H9 (cell line): ENCODE measurements around the gene FEN1. TPM values are rescaled to one million over a fixed set of nuclear protein-coding genes. Genes with fewer than 3 reads are reported as not detected.

Source experiments
- DNase-seq: peaks from one replicate; pipeline ENCODE4 v3.0.0-alpha.2; 2017
- H2AFZ ChIP-seq: one replicate; pipeline ENCODE4 v1.6.1; 2013; ENCODE audit warnings: mild to moderate bottlenecking, low read length, control low read depth, moderate library complexity
- H2AK5ac ChIP-seq: 2 replicates; pipeline ENCODE4 v1.6.1; 2013; ENCODE audit warnings: low read length, control low read depth, mixed read lengths; ENCODE audit not compliant: insufficient read length
- H2BK120ac ChIP-seq: one replicate; pipeline ENCODE4 v1.6.1; 2013; ENCODE audit warnings: low read depth, mild to moderate bottlenecking, low read length, control low read depth, inconsistent platforms; ENCODE audit not compliant: poor library complexity, severe bottlenecking
- H2BK12ac ChIP-seq: 2 replicates; pipeline ENCODE4 v1.6.1; 2013; ENCODE audit warnings: low read length, control low read depth, mixed read lengths, low read depth; ENCODE audit not compliant: insufficient read length
- H2BK15ac ChIP-seq: 2 replicates; pipeline ENCODE4 v1.6.1; 2013; ENCODE audit warnings: low read depth, low read length, control low read depth
- H2BK20ac ChIP-seq: one replicate; pipeline ENCODE4 v1.6.1; 2013; ENCODE audit warnings: low read depth, mild to moderate bottlenecking, low read length, control low read depth, inconsistent platforms; ENCODE audit not compliant: poor library complexity, severe bottlenecking
- H2BK5ac ChIP-seq: 2 replicates; pipeline ENCODE4 v1.6.1; 2013; ENCODE audit warnings: low read length, control low read depth, mixed read lengths; ENCODE audit not compliant: insufficient read length
- H3K14ac ChIP-seq: 2 replicates; pipeline ENCODE4 v1.6.1; 2013; ENCODE audit warnings: low read length, control low read depth; ENCODE audit not compliant: insufficient read depth
- H3K18ac ChIP-seq: 2 replicates; pipeline ENCODE4 v1.6.1; 2013; ENCODE audit warnings: low read depth, mild to moderate bottlenecking, mixed read lengths, low read length, control low read depth; ENCODE audit not compliant: insufficient read length
- H3K23ac ChIP-seq: 2 replicates; pipeline ENCODE4 v1.6.1; 2013; ENCODE audit warnings: low read length, control low read depth, mixed read lengths, low read depth; ENCODE audit not compliant: insufficient read length
- H3K23me2 ChIP-seq: 2 replicates; pipeline ENCODE4 v1.6.1; 2013; ENCODE audit warnings: low read depth, mild to moderate bottlenecking, mixed read lengths, low read length, control low read depth; ENCODE audit not compliant: insufficient read length, poor library complexity, severe bottlenecking
- H3K27ac ChIP-seq: 2 replicates; pipeline ENCODE4 v1.5.1; 2013; ENCODE audit warnings: low read length, control low read depth, mixed read lengths, low read depth; ENCODE audit not compliant: insufficient read length
- H3K27me3 ChIP-seq: 2 replicates; pipeline ENCODE4 v1.6.1; 2013; ENCODE audit warnings: low read length, control low read depth, inconsistent platforms; ENCODE audit not compliant: insufficient read depth
- H3K4ac ChIP-seq: 2 replicates; pipeline ENCODE4 v1.6.1; 2013; ENCODE audit warnings: low read depth, mild to moderate bottlenecking, control low read depth, inconsistent platforms, low read length, moderate library complexity
- H3K4me1 ChIP-seq: 2 replicates; pipeline ENCODE4 v1.6.1; 2013; ENCODE audit warnings: low read length, control low read depth, inconsistent platforms; ENCODE audit not compliant: insufficient read depth
- H3K4me2 ChIP-seq: 2 replicates; pipeline ENCODE4 v1.6.1; 2013; ENCODE audit warnings: low read length, control low read depth, mixed read lengths; ENCODE audit not compliant: insufficient read length, insufficient read depth
- H3K56ac ChIP-seq: 2 replicates; pipeline ENCODE4 v1.6.1; 2013; ENCODE audit warnings: low read depth, mild to moderate bottlenecking, mixed read lengths, low read length, control low read depth; ENCODE audit not compliant: insufficient read length
- H3K79me1 ChIP-seq: 2 replicates; pipeline ENCODE4 v1.6.1; 2013; ENCODE audit warnings: low read depth, mild to moderate bottlenecking, moderate library complexity, low read length, control low read depth, inconsistent platforms; ENCODE audit not compliant: insufficient read depth, poor library complexity, severe bottlenecking
- H3K79me2 ChIP-seq: 2 replicates; pipeline ENCODE4 v1.6.1; 2013; ENCODE audit warnings: low read length, control low read depth, inconsistent platforms; ENCODE audit not compliant: insufficient read depth
- H3K9ac ChIP-seq: 2 replicates; pipeline ENCODE4 v1.6.1; 2013; ENCODE audit warnings: low read length, control low read depth, mixed read lengths; ENCODE audit not compliant: insufficient read length; ENCODE audit errors: extremely low read depth
- H3K9me3 ChIP-seq: one replicate; pipeline ENCODE4 v1.6.1; 2013; ENCODE audit warnings: low read depth, low read length, inconsistent platforms; ENCODE audit not compliant: control insufficient read depth
- H3T11ph ChIP-seq: one replicate; pipeline ENCODE4 v1.6.1; 2013; ENCODE audit warnings: mild to moderate bottlenecking, low read length, control low read depth, inconsistent platforms
- H4K20me1 ChIP-seq: one replicate; pipeline ENCODE4 v1.6.1; 2013; ENCODE audit not compliant: control insufficient read depth, insufficient read length, insufficient read depth
- H4K5ac ChIP-seq: 2 replicates; pipeline ENCODE4 v1.6.1; 2013; ENCODE audit warnings: low read depth, mild to moderate bottlenecking, mixed read lengths, low read length, control low read depth; ENCODE audit not compliant: insufficient read length
- H4K8ac ChIP-seq: replicated peaks from 2 replicates; pipeline ENCODE4 v1.6.1; 2013; ENCODE audit warnings: low read length, control low read depth, mixed read lengths, low read depth; ENCODE audit not compliant: insufficient read length
- H4K91ac ChIP-seq: 2 replicates; pipeline ENCODE4 v1.6.1; 2013; ENCODE audit warnings: low read depth, mild to moderate bottlenecking, moderate library complexity, mixed read lengths, low read length, control low read depth; ENCODE audit not compliant: insufficient read length
- H3K27ac Mint-ChIP-seq, 3 experiments: 2 replicates in 2 of 3; 3 replicates in 1 of 3; pipeline ENCODE4 v1.8.0; 2020 to 2021; ENCODE audit warnings: mixed read lengths in 3 of 3, mild to moderate bottlenecking in 1 of 3, moderate library complexity in 1 of 3
- H3K27me3 Mint-ChIP-seq: 2 replicates; pipeline ENCODE4 v1.8.0; 2021; ENCODE audit warnings: low read depth, mild to moderate bottlenecking, moderate library complexity, mixed read lengths
- H3K36me3 Mint-ChIP-seq, 3 experiments: 2 replicates in 2 of 3; 3 replicates in 1 of 3; pipeline ENCODE4 v1.8.0; 2020 to 2021; ENCODE audit warnings: low read depth in 3 of 3, mixed read lengths in 3 of 3; ENCODE audit not compliant: insufficient read depth in 1 of 3
- H3K4me1 Mint-ChIP-seq, 2 experiments: 2 replicates each; pipeline ENCODE4 v1.8.0; 2020; ENCODE audit warnings: mixed read lengths in 2 of 2
- H3K4me3 Mint-ChIP-seq, 2 experiments: 2 replicates in 1 of 2; 3 replicates in 1 of 2; pipeline ENCODE4 v1.8.0; 2020 to 2021; ENCODE audit warnings: mild to moderate bottlenecking in 2 of 2, mixed read lengths in 2 of 2, moderate library complexity in 1 of 2
- H3K9me3 Mint-ChIP-seq, 2 experiments: 2 replicates in 1 of 2; 3 replicates in 1 of 2; pipeline ENCODE4 v1.8.0; 2020; ENCODE audit warnings: mild to moderate bottlenecking in 2 of 2, mixed read lengths in 2 of 2, moderate library complexity in 1 of 2
- WGBS: extraction: QIAGEN DNeasy Blood & Tissue Kit; methylation state at CpG from one replicate; pipeline ENCODE4 v1.1.7; 2013; ENCODE audit warnings: missing lambda C conversion rate, low lambda C conversion rate, mixed read lengths; ENCODE audit not compliant: insufficient read length; ENCODE audit errors: extremely low coverage; 5-methylcytosine and 5-hydroxymethylcytosine counted together
- total RNA-seq: library from RNA; stranded (reverse); gene quantifications from 2 replicates; pipeline ENCODE4 v1.2.1, GENCODE V29; 2021
- TF ChIP-seq, protein P1 (sequence below): fragments of 200-600 bp; sonication (generic); conservative IDR thresholded peaks from 3 replicates; pipeline ENCODE4 v1.8.0; 2021; ENCODE audit warnings: antibody characterized with exemption, mild to moderate bottlenecking

FEN1 gene
- total RNA-seq, 1 experiment from 2014 or later: 114 TPM

DNA sequence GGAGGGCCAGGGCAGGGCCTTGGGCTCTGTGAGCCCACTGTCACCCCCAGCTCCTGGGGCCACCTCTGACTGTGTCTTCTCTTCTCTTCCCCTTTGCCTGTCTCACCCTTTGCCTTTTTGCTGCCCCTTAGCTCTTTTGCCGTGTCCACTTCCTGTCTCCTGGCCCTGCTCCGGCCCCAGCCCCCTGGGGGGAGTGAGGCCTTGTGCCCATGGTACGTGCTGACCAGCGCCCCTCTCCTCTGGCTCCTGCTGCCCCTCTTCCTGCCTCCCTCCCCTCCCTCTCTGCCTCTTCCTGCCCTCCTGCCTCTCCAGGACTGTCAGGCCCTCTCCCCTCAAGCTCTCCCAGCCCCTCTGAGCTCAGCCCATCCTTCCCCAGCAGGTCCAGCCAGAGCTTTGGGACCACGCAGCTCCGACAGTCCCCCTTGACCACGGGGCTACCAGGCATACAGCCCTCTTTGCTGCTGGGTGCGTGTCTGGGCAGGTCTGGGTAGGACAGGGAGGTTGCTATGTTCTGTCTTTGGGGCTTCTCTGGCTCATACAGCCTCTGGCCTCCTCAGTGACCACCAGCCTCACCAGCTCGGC is 12.0 kb upstream of the FEN1 start:
- Histone ChIP-seq H3K27ac (no peak overlapping the region), H3K9me3 (no peaks in the 10 kb centered on the region), H2AK5ac (no peak overlapping the region), H3K14ac (no peak overlapping the region; the same call in 1 of the 2 replicates), H3K18ac (no peak overlapping the region), H3K79me2 (no peaks in the 10 kb centered on the region), H3K4me1 (no peaks in the 10 kb centered on the region), H4K91ac (no peak overlapping the region), H2BK20ac (no peak overlapping the region), H2BK15ac (no peak overlapping the region), H3K9ac (no peak overlapping the region), H3K4ac (no peak overlapping the region), H2AFZ (no peak overlapping the region), H2BK12ac (no peak overlapping the region), H3K79me1 (no peaks in the 10 kb centered on the region), H2BK5ac (no peak overlapping the region), H4K20me1 (no peaks in the 10 kb centered on the region), H2BK120ac (no peak overlapping the region), H3K23me2 (no peaks in the 10 kb centered on the region), H3T11ph (no peak overlapping the region), H4K8ac (no peak overlapping the region), H3K4me2 (no peak overlapping the region), H3K27me3 (no peaks in the 10 kb centered on the region), H3K56ac (no peak overlapping the region), H4K5ac (no peak overlapping the region), H3K23ac (no peak overlapping the region)
- Mint-ChIP-seq H3K4me1 (peaks cover 20% of the 10 kb centered on the region in 2 experiments), H3K4me3 (no peak overlapping the region), H3K36me3 (peaks cover 12 to 40% (median 34%) of the 10 kb centered on the region in 3 experiments), H3K27ac (peak overlapping the region in 2 of 3 experiments; percentile 32 to 34; a peak in 2 of 7 replicates), H3K9me3 (peaks cover 0 to 2% of the 10 kb centered on the region in 2 experiments; a peak in 2 of 5 replicates), H3K27me3 (peaks cover 2% of the 10 kb centered on the region; the same call in 1 of the 2 replicates)
- DNase-seq: no peak
- TF ChIP-seq, protein P1, sequence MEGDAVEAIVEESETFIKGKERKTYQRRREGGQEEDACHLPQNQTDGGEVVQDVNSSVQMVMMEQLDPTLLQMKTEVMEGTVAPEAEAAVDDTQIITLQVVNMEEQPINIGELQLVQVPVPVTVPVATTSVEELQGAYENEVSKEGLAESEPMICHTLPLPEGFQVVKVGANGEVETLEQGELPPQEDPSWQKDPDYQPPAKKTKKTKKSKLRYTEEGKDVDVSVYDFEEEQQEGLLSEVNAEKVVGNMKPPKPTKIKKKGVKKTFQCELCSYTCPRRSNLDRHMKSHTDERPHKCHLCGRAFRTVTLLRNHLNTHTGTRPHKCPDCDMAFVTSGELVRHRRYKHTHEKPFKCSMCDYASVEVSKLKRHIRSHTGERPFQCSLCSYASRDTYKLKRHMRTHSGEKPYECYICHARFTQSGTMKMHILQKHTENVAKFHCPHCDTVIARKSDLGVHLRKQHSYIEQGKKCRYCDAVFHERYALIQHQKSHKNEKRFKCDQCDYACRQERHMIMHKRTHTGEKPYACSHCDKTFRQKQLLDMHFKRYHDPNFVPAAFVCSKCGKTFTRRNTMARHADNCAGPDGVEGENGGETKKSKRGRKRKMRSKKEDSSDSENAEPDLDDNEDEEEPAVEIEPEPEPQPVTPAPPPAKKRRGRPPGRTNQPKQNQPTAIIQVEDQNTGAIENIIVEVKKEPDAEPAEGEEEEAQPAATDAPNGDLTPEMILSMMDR: no peak
- WGBS: no CpG with 5 or more reads among the region's 9 CpGs
